Gastrocnemius medialis (tissue), 4 donors: ENCODE results near the gene RPS25.

Experiments
- POLR2A ChIP-seq, 2 donors: fragments of 450-650 bp; IDR thresholded peaks; one replicate each; pipeline ENCODE4 v1.6.1; 2017; ENCODE audit warnings: antibody characterized with exemption in 2 of 2, mild to moderate bottlenecking in 2 of 2, moderate library complexity in 2 of 2
- TF ChIP-seq, protein P1 (sequence below), 5 experiments: fragments of 450-650 bp in 3 of 5; fragments of 200-600 bp in 2 of 5; sonication (generic) in 2 of 5; IDR thresholded peaks in 4 of 5; conservative IDR thresholded peaks in 1 of 5; 1 replicate in 4 of 5; 2 replicates in 1 of 5; pipeline ENCODE4 v1.5.1; 2016 to 2019; ENCODE audit warnings: antibody characterized with exemption in 5 of 5, mild to moderate bottlenecking in 3 of 5, moderate library complexity in 3 of 5

DNA sequence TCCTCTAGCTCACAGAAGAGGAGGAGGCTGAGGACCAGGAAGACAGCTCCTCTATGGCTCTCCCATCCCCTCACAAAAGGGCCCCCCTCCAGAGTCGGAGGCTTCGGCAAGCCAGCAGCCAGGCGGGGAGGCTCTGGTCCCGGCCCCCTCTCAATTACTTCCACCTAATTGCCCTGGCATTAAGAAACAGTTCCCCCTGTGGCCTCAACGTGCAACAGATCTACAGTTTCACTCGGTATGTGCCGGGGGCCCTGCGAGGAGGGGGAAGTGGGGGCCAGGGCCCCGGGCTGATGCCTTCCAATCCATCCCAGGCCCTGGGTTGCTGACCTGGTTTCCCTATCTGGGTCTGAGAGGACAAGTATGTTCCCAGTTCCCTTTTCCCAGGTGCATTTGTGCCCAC lies 38.7 kb downstream of the RPS25 start:
- TF ChIP-seq, protein P1, sequence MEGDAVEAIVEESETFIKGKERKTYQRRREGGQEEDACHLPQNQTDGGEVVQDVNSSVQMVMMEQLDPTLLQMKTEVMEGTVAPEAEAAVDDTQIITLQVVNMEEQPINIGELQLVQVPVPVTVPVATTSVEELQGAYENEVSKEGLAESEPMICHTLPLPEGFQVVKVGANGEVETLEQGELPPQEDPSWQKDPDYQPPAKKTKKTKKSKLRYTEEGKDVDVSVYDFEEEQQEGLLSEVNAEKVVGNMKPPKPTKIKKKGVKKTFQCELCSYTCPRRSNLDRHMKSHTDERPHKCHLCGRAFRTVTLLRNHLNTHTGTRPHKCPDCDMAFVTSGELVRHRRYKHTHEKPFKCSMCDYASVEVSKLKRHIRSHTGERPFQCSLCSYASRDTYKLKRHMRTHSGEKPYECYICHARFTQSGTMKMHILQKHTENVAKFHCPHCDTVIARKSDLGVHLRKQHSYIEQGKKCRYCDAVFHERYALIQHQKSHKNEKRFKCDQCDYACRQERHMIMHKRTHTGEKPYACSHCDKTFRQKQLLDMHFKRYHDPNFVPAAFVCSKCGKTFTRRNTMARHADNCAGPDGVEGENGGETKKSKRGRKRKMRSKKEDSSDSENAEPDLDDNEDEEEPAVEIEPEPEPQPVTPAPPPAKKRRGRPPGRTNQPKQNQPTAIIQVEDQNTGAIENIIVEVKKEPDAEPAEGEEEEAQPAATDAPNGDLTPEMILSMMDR (IDR thresholded peaks at IDR 0.05 in 4 of 5, conservative IDR thresholded peaks at IDR 0.05 in 1 of 5), result no peak
- TF ChIP-seq POLR2A (IDR thresholded peaks at IDR 0.05), result no peak
